DMS 273 (cell line): Measurements from ENCODE around the gene PRRC2C.
"Not testable (repeated sequence)": the region's sequence is repeated elsewhere in the genome, so short reads cannot be mapped to it uniquely, and the experiment has no call there.

Experiments
- DNase-seq: peaks from one replicate; lab custom pipeline; 2025; ENCODE audit not compliant: unreplicated experiment; lab: John Stamatoyannopoulos, UW

Gene PRRC2C

GRCh38 chr1:171500304-171500703 lies 15.0 kb downstream of the PRRC2C start:
- no peak for DNase-seq

- DNase-seq = no peak
These were observed 15.5 kb downstream of the PRRC2C start for GRCh38 chr1:171500803-171501202.

- no peak for DNase-seq
These were observed 16.1 kb downstream of the PRRC2C start for GRCh38 chr1:171501305-171502024.

- DNase-seq = peak; percentile 33
These were observed 21.4 kb downstream of the PRRC2C start for GRCh38 chr1:171506525-171507304.

- no peak for DNase-seq
These were observed 22.1 kb downstream of the PRRC2C start for GRCh38 chr1:171507435-171507834.

- DNase-seq = no peak
These were observed 23.9 kb downstream of the PRRC2C start for GRCh38 chr1:171509191-171509590.

- no peak for DNase-seq
These were observed 28.4 kb downstream of the PRRC2C start for GRCh38 chr1:171513743-171514142.

GRCh38 chr1:171515299-171515698 lies 30.0 kb downstream of the PRRC2C start:
- DNase-seq = no peak

- no peak for DNase-seq
These were observed 30.4 kb downstream of the PRRC2C start for GRCh38 chr1:171515741-171516140.

GRCh38 chr1:171521567-171521966 lies 36.2 kb downstream of the PRRC2C start:
- DNase-seq = no peak

GRCh38 chr1:171530676-171531075 lies 45.3 kb downstream of the PRRC2C start:
- no peak for DNase-seq

GRCh38 chr1:171532520-171532919 lies 47.2 kb downstream of the PRRC2C start:
- DNase-seq = no peak

GRCh38 chr1:171545523-171545922 lies 60.2 kb downstream of the PRRC2C start:
- DNase-seq = no peak

GRCh38 chr1:171550050-171550449 lies 64.7 kb downstream of the PRRC2C start:
- DNase-seq = no peak

- not testable (repeated sequence) for DNase-seq
These were observed 65.3 kb downstream of the PRRC2C start for GRCh38 chr1:171550598-171551100.

GRCh38 chr1:171553960-171554359 lies 68.6 kb downstream of the PRRC2C start:
- DNase-seq = peak; percentile 88

GRCh38 chr1:171563675-171564074 lies 78.3 kb downstream of the PRRC2C start:
- DNase-seq = no peak

GRCh38 chr1:171566467-171566866 lies 81.1 kb downstream of the PRRC2C start:
- peak; percentile 15 for DNase-seq

- no peak for DNase-seq
These were observed 85.0 kb downstream of the PRRC2C start for GRCh38 chr1:171570295-171570694.

- no peak for DNase-seq
These were observed 90.8 kb downstream of the PRRC2C start for GRCh38 chr1:171576144-171576543.

- DNase-seq = no peak
These were observed 95.9 kb downstream of the PRRC2C start for GRCh38 chr1:171581226-171581625.

GRCh38 chr1:171581766-171582165 lies 96.4 kb downstream of the PRRC2C start:
- DNase-seq = no peak
